ENCODE data around the gene RRAD.

DNA sequence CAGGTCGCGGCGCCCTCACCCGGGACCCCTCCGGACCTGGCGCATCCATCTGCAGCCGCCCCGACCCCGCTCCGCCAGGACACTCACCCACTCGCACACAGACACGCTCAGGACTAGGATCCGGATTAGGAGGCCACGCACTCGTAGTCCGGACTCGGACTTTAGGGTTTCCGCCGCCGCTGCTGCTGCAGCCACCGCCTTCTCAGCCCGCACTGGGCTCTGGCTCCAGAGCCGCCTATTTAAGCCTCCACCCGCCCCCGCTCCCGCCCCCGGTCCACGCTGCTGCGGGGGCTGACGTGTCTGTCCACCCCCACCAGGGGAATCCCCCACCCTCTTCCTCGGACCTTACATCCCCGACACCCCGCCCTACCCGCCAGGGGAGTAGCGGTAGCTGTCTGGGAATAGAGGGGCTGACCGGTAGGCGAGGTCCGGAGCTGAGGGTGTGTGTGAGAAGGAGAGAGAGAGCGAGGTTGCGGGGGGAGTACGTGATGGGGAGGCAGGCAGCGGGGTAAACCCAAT is at the start of gene RRAD:
- TF ChIP-seq, protein P1, sequence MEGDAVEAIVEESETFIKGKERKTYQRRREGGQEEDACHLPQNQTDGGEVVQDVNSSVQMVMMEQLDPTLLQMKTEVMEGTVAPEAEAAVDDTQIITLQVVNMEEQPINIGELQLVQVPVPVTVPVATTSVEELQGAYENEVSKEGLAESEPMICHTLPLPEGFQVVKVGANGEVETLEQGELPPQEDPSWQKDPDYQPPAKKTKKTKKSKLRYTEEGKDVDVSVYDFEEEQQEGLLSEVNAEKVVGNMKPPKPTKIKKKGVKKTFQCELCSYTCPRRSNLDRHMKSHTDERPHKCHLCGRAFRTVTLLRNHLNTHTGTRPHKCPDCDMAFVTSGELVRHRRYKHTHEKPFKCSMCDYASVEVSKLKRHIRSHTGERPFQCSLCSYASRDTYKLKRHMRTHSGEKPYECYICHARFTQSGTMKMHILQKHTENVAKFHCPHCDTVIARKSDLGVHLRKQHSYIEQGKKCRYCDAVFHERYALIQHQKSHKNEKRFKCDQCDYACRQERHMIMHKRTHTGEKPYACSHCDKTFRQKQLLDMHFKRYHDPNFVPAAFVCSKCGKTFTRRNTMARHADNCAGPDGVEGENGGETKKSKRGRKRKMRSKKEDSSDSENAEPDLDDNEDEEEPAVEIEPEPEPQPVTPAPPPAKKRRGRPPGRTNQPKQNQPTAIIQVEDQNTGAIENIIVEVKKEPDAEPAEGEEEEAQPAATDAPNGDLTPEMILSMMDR (IDR thresholded peaks at IDR 0.05): no peak
- no peak for TF ChIP-seq POLR2A (IDR thresholded peaks at IDR 0.05)
